Loucy (cell line): ENCODE data around the gene MAT2A.

Source experiments
- H2AFZ ChIP-seq: fragments of 200-600 bp; sonication (generic); 2 replicates; pipeline ENCODE4 v1.6.0; 2016; ENCODE audit warnings: antibody characterized with exemption, mild to moderate bottlenecking, low read length, moderate library complexity
- H3F3A ChIP-seq: fragments of 200-600 bp; 2 replicates; pipeline ENCODE4 v1.6.0; 2016; ENCODE audit warnings: antibody characterized with exemption, low read depth, mild to moderate bottlenecking
- H3K27me3 ChIP-seq: fragments of 200-600 bp; sonication (generic); 2 replicates; pipeline ENCODE4 v1.6.1; 2014; ENCODE audit warnings: low read length, mild to moderate bottlenecking; ENCODE audit not compliant: insufficient read depth, poor library complexity, severe bottlenecking
- H3K36me3 ChIP-seq: fragments of 200-600 bp; sonication (generic); 2 replicates; pipeline ENCODE4 v1.6.1; 2016; ENCODE audit warnings: low read length; ENCODE audit not compliant: insufficient read depth
- H3K4me1 ChIP-seq: fragments of 200-600 bp; sonication (generic); 2 replicates; pipeline ENCODE4 v1.5.1; 2014; ENCODE audit warnings: low read length, mild to moderate bottlenecking; ENCODE audit not compliant: insufficient read depth, poor library complexity, severe bottlenecking
- H3K4me2 ChIP-seq: fragments of 200-600 bp; sonication (generic); 2 replicates; pipeline ENCODE4 v1.6.0; 2014; ENCODE audit warnings: antibody characterized with exemption, low read length, low read depth, mild to moderate bottlenecking; ENCODE audit not compliant: poor library complexity, severe bottlenecking
- H3K4me3 ChIP-seq: fragments of 200-600 bp; sonication (generic); 2 replicates; pipeline ENCODE4 v1.5.1; 2014; ENCODE audit warnings: low read length, mild to moderate bottlenecking, mixed read lengths; ENCODE audit not compliant: poor library complexity, severe bottlenecking
- H3K79me2 ChIP-seq: fragments of 200-600 bp; sonication (generic); 2 replicates; pipeline ENCODE4 v1.6.1; 2014; ENCODE audit warnings: low read length; ENCODE audit not compliant: insufficient read depth
- H3K9ac ChIP-seq: fragments of 200-600 bp; sonication (generic); 2 replicates; pipeline ENCODE4 v1.6.0; 2014; ENCODE audit warnings: mild to moderate bottlenecking, low read depth, low read length, moderate library complexity; ENCODE audit not compliant: poor library complexity, severe bottlenecking
- H3K9me2 ChIP-seq: fragments of 200-600 bp; sonication (generic); replicated peaks from 2 replicates; pipeline ENCODE4 v1.6.1; 2016; ENCODE audit warnings: low read depth, low read length, mixed read lengths
- H3K9me3 ChIP-seq: fragments of 200-600 bp; sonication (generic); 2 replicates; pipeline ENCODE4 v1.6.1; 2014; ENCODE audit warnings: mild to moderate bottlenecking, antibody characterized with exemption, low read length, low read depth; ENCODE audit not compliant: insufficient read depth
- H4K20me1 ChIP-seq: fragments of 200-600 bp; sonication (generic); 2 replicates; pipeline ENCODE4 v1.6.0; 2014; ENCODE audit warnings: antibody characterized with exemption, low read length, mild to moderate bottlenecking; ENCODE audit not compliant: insufficient read depth, poor library complexity, severe bottlenecking
- CTCF ChIP-seq: fragments of 200-600 bp; sonication (generic); conservative IDR thresholded peaks from 2 replicates; pipeline ENCODE4 v1.5.1; 2014; ENCODE audit warnings: mild to moderate bottlenecking, antibody characterized with exemption, low read length
- EZH2phosphoT487 ChIP-seq: fragments of 200-600 bp; IDR thresholded peaks from 2 replicates; pipeline ENCODE4 v1.6.1; 2018; ENCODE audit warnings: antibody characterized with exemption, mild to moderate bottlenecking, moderate library complexity, borderline replicate concordance

Gene MAT2A

GRCh38 chr2:85545780-85546240 lies 6.8 kb downstream of the MAT2A start:
- TF ChIP-seq CTCF, result no peak
- TF ChIP-seq EZH2phosphoT487, result no peak
- peaks cover 29% of the 10 kb centered on the region for H3K4me1 ChIP-seq
- no peaks in the 10 kb centered on the region for H3K9me2 ChIP-seq
- H3K4me2 ChIP-seq, result peak overlapping the region; percentile 14
- no peak overlapping the region for H3K9ac ChIP-seq
- peaks cover 35% of the 10 kb centered on the region for H3F3A ChIP-seq
- H2AFZ ChIP-seq, result no peak overlapping the region
- no peaks in the 10 kb centered on the region for H3K27me3 ChIP-seq
- H3K36me3 ChIP-seq, result peaks cover 71% of the 10 kb centered on the region
- peaks cover 41% of the 10 kb centered on the region for H3K79me2 ChIP-seq
- H3K9me3 ChIP-seq, result no peaks in the 10 kb centered on the region
- H4K20me1 ChIP-seq, result peaks cover 57% of the 10 kb centered on the region
- no peak overlapping the region for H3K4me3 ChIP-seq

- Histone ChIP-seq H3K4me2 (no peak overlapping the region), H3K27me3 (no peaks in the 10 kb centered on the region), H3K9ac (no peak overlapping the region), H3K4me1 (peaks cover 14% of the 10 kb centered on the region), H3K4me3 (no peak overlapping the region), H2AFZ (no peak overlapping the region), H3K9me3 (no peaks in the 10 kb centered on the region), H3K36me3 (peaks cover 70% of the 10 kb centered on the region), H3K9me2 (no peaks in the 10 kb centered on the region), H3F3A (peaks cover 35% of the 10 kb centered on the region), H4K20me1 (peaks cover 43% of the 10 kb centered on the region), H3K79me2 (peaks cover 26% of the 10 kb centered on the region)
- TF ChIP-seq CTCF (no peak), EZH2phosphoT487 (no peak)
Measured at GRCh38 chr2:85547089-85547858, 8.3 kb downstream of the MAT2A start.

- Histone ChIP-seq H3K36me3 (peaks cover 70% of the 10 kb centered on the region), H3K79me2 (peaks cover 19% of the 10 kb centered on the region), H3K9me3 (no peaks in the 10 kb centered on the region), H3F3A (peaks cover 34% of the 10 kb centered on the region), H2AFZ (no peak overlapping the region), H4K20me1 (peaks cover 35% of the 10 kb centered on the region), H3K27me3 (no peaks in the 10 kb centered on the region), H3K9ac (no peak overlapping the region), H3K4me2 (no peak overlapping the region), H3K4me3 (no peak overlapping the region), H3K4me1 (peaks cover 6% of the 10 kb centered on the region), H3K9me2 (no peaks in the 10 kb centered on the region)
- TF ChIP-seq CTCF, result no peak
- TF ChIP-seq EZH2phosphoT487, result no peak
Measured at GRCh38 chr2:85547859-85548607, 9.1 kb downstream of the MAT2A start.
